ENCODE data around the gene PWWP2A. TPM values are rescaled to one million over a fixed set of nuclear protein-coding genes. Genes with fewer than 3 reads are reported as not detected.
"Not testable (repeated sequence)": the region's sequence is repeated elsewhere in the genome, so short reads cannot be mapped to it uniquely, and the experiment has no call there.

Gene PWWP2A
- total and polyA plus RNA-seq, 2 donors (not counting 1 experiment from before 2014, with no cell fraction given) = 19.6 to 48.8 TPM

DNA sequence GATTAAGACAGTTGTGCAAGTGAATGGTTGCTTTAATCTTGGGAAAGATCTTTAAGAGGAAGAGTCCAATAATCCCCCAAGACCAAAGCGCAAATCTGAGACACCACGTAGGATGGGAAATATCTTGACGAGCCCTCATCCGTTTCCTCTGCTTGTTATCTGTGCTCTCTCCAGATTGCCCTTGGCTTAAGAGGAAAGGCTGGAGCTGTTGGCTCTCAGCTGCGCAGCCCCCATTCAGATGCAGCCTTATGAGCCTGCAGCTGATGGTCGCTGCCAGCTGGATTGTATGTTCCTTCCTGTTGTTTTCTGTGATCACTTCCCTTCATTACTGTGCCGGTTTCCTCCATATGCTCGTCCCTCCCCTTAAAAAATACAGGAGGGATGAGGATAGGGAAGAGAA, 47.7 kb downstream of the PWWP2A start:
- intact Hi-C loops (cut with micrococcal nuclease) = no loop called here
- H4K20me1 ChIP-seq (ENCODE audit: control insufficient read depth, insufficient read depth, low read length, poor library complexity, severe bottlenecking) = no peaks in the 10 kb centered on the region
- CTCF ChIA-PET = interaction anchor here (0.9 to 1.3 kb wide), 3 partner anchors 10 to 319 kb away, joined by 3 to 5 read pairs (median 3); no protein-coding TSS in a partner anchor
- H3K9ac ChIP-seq (ENCODE audit: low read length) = no peak overlapping the region
- Mint-ChIP-seq H3K4me1 (peaks cover 7% of the 10 kb centered on the region), H3K27me3 (no peaks in the 10 kb centered on the region), H3K4me3 (no peak overlapping the region), H3K27ac (no peak overlapping the region), H3K9me3 (ENCODE audit: insufficient read depth) (no peaks in the 10 kb centered on the region)
- no peak for DNase-seq
- WGBS (ENCODE audit: insufficient coverage) = 37% methylated on average over 5 of the region's 8 CpGs
- no peak overlapping the region for H3K4me3 ChIP-seq (ENCODE audit: control extremely low read depth in 1 of 5, extremely low read depth in 1 of 5, insufficient read depth in 1 of 5, low read depth in 2 of 5, low read length in 4 of 5)
- no peaks in the 10 kb centered on the region for H3K9me3 ChIP-seq (ENCODE audit: control extremely low read depth in 1 of 3, control insufficient read depth in 2 of 3, insufficient read depth in 1 of 3, low read length in 2 of 3)
- no peak for TF ChIP-seq CTCF (IDR thresholded peaks at IDR 0.05)
- TF ChIP-seq EZH2 (IDR thresholded peaks at IDR 0.05; ENCODE audit: borderline replicate concordance, insufficient read depth, low read depth, low read length, poor library complexity, severe bottlenecking) = no peak
- no peaks in the 10 kb centered on the region for H3K4me1 ChIP-seq (ENCODE audit: control insufficient read depth in 2 of 2, insufficient read depth in 2 of 2, low read length in 2 of 2)
- POLR2A ChIA-PET = no interaction called here
- no peak overlapping the region for H2AFZ ChIP-seq (ENCODE audit: insufficient read depth, low read depth, low read length, poor library complexity, severe bottlenecking)
- peaks cover 4 to 12% of the 10 kb centered on the region in 2 experiments for H3K36me3 ChIP-seq (replicated peaks in 1 of 2; ENCODE audit: control extremely low read depth in 1 of 2, control insufficient read depth in 1 of 2, extremely low read depth in 1 of 2, insufficient read depth in 2 of 2, low read length in 1 of 2)
- ATAC-seq (ENCODE audit: low read depth) = no peak
- H3K4me2 ChIP-seq (replicated peaks; ENCODE audit: low read depth, low read length, poor library complexity, severe bottlenecking) = no peak overlapping the region
- no peak overlapping the region for H3K27ac ChIP-seq (ENCODE audit: low read length in 2 of 2)
- H3K79me2 ChIP-seq (ENCODE audit: control insufficient read depth, insufficient read depth, low read length) = no peaks in the 10 kb centered on the region
- H3K27me3 ChIP-seq (replicated peaks in 1 of 4; ENCODE audit: control extremely low read depth in 1 of 4, control insufficient read depth in 3 of 4, insufficient read depth in 4 of 4, low read length in 3 of 4) = no peaks in the 10 kb centered on the region

- DNase-seq; H3K4me3 ChIP-seq (ENCODE audit: control extremely low read depth in 1 of 5, extremely low read depth in 1 of 5, insufficient read depth in 1 of 5, low read depth in 2 of 5, low read length in 4 of 5); H3K9me3 ChIP-seq (ENCODE audit: control extremely low read depth in 1 of 3, control insufficient read depth in 2 of 3, insufficient read depth in 1 of 3, low read length in 2 of 3); H3K79me2 ChIP-seq (ENCODE audit: control insufficient read depth, insufficient read depth, low read length); H3K4me2 ChIP-seq (replicated peaks; ENCODE audit: low read depth, low read length, poor library complexity, severe bottlenecking); H3K9me3 Mint-ChIP-seq (ENCODE audit: insufficient read depth); ATAC-seq (ENCODE audit: low read depth); H3K4me3 Mint-ChIP-seq; intact Hi-C loops (cut with micrococcal nuclease); H3K4me1 ChIP-seq (ENCODE audit: control insufficient read depth in 2 of 2, insufficient read depth in 2 of 2, low read length in 2 of 2); H3K27me3 Mint-ChIP-seq; H3K27ac ChIP-seq (ENCODE audit: low read length in 2 of 2); H3K9ac ChIP-seq (ENCODE audit: low read length); H2AFZ ChIP-seq (ENCODE audit: insufficient read depth, low read depth, low read length, poor library complexity, severe bottlenecking); H3K27ac Mint-ChIP-seq; H4K20me1 ChIP-seq (ENCODE audit: control insufficient read depth, insufficient read depth, low read length, poor library complexity, severe bottlenecking); H3K27me3 ChIP-seq (replicated peaks in 1 of 4; ENCODE audit: control extremely low read depth in 1 of 4, control insufficient read depth in 3 of 4, insufficient read depth in 4 of 4, low read length in 3 of 4); H3K4me1 Mint-ChIP-seq: not testable (repeated sequence)
- ChIA-PET POLR2A (interaction anchor here (0.7 kb wide), 1 partner anchor 35 kb away, joined by 3 read pairs; no protein-coding TSS in a partner anchor), CTCF (interaction anchor here (1.0 to 1.4 kb wide), 2 partner anchors 12 to 276 kb away, joined by 3 to 5 read pairs; no protein-coding TSS in a partner anchor)
- 93% methylated on average over 3 of the region's 5 CpGs for WGBS (ENCODE audit: insufficient coverage)
- H3K36me3 ChIP-seq (replicated peaks in 1 of 2; ENCODE audit: control extremely low read depth in 1 of 2, control insufficient read depth in 1 of 2, extremely low read depth in 1 of 2, insufficient read depth in 2 of 2, low read length in 1 of 2) = peaks cover 6 to 29% of the 10 kb centered on the region in 2 experiments
Observed at GRCh38 chr5:160069120-160069519, 50.1 kb downstream of the PWWP2A start.

Measured in B cell (primary cell).